Astrocyte of the cerebellum (primary cell): ENCODE data around the gene ATXN10.

Source experiments
- DNase-seq: peaks from one replicate; pipeline ENCODE4 v3.0.0-alpha.2; 2011; ENCODE audit warnings: low read depth
- H3K4me3 ChIP-seq: 2 replicates; pipeline ENCODE4 v1.5.1; 2011; ENCODE audit warnings: mild to moderate bottlenecking, low read depth, low read length, moderate library complexity
- in situ Hi-C: cut with HindIII; loops from 2 replicates; pipeline ENCODE4 v1.10.0; 2017; ENCODE audit warnings: low sequenced_read_pairs
- TF ChIP-seq, protein P1 (sequence below): IDR thresholded peaks from 2 replicates; pipeline ENCODE4 v1.5.1; 2012; ENCODE audit warnings: low read length, low read depth, moderate library complexity, mild to moderate bottlenecking; ENCODE audit errors: missing control alignments

ATXN10 gene

DNA sequence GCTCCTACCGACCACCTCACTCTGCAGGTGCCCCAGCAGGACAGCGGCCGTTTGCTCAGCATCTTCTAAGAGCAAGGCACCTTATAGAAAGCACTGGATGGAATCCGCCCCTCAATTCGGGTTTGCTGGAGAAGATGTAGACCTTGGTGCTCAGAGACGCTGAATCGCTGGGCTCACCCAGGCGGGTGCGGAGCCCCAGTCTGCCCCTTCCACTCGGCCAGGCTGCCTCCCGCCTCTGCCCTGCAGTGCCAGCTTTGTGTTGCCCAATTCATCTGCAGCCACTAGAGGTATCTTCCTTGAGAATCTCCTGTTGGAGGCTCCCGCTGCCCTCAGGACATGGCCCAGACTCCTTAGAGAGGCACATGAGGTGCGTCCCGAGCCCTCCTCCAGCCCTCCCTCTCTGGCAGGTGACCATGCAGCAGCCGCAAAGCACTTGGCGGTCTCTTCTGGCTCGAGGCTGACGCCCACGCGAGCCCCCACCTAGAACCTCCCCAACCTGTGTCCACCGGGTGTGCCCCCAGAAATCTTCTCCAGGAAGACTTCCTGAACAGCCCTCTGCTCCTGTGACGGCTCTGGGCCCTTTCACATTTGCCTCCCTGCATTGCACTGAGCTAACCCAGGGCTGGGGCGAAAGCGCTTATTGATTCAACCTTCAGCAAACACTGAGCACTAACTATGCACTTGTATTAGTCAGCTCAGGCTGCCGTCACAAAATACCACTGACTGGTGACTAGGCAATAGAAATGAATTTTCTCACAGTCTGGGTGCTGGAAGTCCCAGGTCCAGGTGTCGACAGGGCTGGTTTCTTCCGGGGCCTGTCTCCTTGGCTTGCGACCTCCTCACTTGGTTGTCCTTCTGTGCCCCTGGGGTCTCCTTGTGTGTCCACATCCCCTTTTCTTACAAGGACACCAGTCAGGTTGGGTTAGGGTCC, 187.9 kb downstream of the ATXN10 start:
- DNase-seq, result no peak
- no peak overlapping the region for H3K4me3 ChIP-seq
- in situ Hi-C loops, result no loop called here
- TF ChIP-seq, protein P1, sequence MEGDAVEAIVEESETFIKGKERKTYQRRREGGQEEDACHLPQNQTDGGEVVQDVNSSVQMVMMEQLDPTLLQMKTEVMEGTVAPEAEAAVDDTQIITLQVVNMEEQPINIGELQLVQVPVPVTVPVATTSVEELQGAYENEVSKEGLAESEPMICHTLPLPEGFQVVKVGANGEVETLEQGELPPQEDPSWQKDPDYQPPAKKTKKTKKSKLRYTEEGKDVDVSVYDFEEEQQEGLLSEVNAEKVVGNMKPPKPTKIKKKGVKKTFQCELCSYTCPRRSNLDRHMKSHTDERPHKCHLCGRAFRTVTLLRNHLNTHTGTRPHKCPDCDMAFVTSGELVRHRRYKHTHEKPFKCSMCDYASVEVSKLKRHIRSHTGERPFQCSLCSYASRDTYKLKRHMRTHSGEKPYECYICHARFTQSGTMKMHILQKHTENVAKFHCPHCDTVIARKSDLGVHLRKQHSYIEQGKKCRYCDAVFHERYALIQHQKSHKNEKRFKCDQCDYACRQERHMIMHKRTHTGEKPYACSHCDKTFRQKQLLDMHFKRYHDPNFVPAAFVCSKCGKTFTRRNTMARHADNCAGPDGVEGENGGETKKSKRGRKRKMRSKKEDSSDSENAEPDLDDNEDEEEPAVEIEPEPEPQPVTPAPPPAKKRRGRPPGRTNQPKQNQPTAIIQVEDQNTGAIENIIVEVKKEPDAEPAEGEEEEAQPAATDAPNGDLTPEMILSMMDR, result no peak

DNA sequence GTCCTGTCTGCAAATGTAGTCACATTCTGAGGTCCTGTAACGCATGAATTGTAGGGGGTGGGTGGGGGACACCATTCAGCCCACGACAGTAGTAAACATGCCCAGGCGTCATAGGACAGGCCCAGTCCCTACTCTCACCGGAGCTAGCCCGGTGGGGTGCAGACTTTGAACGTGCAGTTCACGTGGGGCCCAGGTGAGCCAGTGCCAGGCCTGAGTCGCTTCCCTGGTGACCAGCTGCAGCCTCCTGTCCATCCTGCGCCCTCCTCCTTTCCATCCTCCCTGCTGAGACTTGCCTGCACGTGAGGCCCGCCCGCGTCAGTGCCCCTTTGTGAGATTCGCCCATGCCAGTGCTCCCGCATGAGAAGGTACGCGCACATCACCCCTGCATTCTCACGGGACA, 188.6 kb downstream of the ATXN10 start:
- DNase-seq, result no peak
- in situ Hi-C loops, result no loop called here
- no peak overlapping the region for H3K4me3 ChIP-seq
- TF ChIP-seq, protein P1, result no peak

DNA sequence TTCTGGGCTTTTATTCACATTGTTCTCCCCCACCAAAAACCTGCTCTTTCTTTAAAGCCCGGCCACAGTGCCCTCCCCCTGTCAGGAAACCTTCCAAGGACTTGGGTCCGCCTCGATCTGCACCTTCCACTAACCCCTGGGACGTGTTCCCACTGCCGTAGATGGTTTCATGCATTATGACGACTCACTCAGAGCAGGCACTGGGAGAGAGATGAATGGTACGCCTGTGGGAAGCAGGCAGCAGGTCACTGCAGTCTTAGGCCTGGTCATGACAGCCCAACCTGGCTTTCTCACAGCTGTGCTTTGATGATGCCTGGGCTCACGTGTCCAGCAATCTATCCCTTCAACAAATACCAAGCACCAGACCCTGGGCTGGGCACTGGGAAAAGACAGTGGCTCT, 189.6 kb downstream of the ATXN10 start:
- TF ChIP-seq, protein P1, result no peak
- DNase-seq, result no peak
- in situ Hi-C loops, result no loop called here
- H3K4me3 ChIP-seq, result no peak overlapping the region

DNA sequence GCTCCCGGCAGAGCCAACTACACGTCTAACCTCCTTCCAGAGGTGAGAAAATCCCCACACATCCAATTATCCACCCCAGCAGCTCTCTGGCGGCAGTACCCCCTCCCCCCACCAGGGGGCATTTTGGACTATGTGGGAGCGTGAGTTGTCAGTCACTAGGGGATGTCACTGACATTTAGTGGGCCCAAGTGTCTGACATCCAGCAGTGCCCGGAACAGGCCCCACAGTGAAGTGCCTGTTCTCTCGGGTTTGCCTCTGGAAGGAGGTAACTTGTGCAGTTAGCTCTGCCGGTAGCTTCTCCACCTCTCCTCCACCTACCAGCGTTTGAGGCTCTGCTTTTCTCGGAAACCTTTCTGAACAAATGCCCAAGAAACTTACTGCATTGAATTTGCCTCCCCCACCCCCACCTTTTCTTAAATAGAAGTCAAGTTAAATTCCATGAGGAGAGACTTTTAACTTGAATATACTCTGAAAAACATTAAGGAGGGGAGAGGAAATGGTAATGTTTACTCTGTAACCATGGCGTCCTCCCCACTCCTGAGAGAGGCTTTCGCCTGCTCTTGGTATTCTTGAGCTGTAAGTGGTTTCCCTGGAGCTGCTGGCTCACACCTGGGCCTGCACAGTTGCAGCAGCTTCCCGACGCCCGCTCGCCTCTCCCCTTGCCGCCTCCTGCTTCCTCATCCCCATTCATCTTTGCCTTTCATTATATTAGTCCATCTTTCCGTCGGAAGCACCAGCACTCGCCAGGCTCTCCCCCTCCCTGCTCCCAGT, 192.5 kb downstream of the ATXN10 start:
- TF ChIP-seq, protein P1, result peak; percentile 98
- DNase-seq, result peak; percentile 62
- H3K4me3 ChIP-seq, result no peak overlapping the region
- in situ Hi-C loops, result no loop called here

DNA sequence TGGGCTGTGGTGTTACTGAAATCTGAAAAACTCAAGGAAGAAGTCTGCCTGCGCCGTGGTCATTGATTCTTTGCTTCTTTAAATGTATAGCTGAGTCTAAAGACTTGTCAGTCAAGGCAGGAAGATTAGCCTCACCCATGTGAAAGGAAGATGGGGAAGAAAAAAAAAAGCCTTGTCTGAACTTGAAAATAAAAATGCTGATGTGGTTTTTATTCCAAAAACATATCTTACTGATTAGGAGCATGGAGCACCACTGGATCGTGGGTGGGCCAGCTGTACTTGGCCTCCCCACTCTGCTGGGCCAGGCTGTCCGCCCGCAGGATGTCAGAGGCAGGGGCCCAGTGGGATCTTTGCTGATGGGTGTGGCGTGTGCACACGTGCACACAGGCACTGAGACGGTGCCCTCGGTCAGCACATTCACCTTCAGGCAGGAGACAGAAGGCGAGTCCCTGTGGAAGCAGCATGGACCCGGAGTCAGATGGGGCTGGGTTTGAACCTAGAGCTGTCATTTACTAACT, 193.4 kb downstream of the ATXN10 start:
- DNase-seq, result no peak

More for the DNA sequence above, 193.4 kb downstream of the ATXN10 start:
- no peak overlapping the region for H3K4me3 ChIP-seq
- TF ChIP-seq, protein P1, result no peak
- in situ Hi-C loops, result no loop called here
